Spleen (tissue), 11 donors: ENCODE results near the gene VEGFB. TPM values are rescaled to one million over a fixed set of nuclear protein-coding genes. Genes with fewer than 3 reads are reported as not detected.

ENCODE experiments used
- DNase-seq: peaks from one replicate; pipeline ENCODE4 v3.0.0-alpha.2; 2020
- H3K27ac ChIP-seq, 8 donors: fragments of 200-600 bp; sonication (generic) in 7 of 8; 1 replicate in 4 of 8; 2 replicates in 4 of 8; pipeline versions ENCODE4 v1.5.0 to v1.8.0; 2016 to 2021; ENCODE audit warnings: inconsistent platforms in 4 of 8, mild to moderate bottlenecking in 4 of 8, moderate library complexity in 1 of 8
- H3K27me3 ChIP-seq, 7 donors: fragments of 200-600 bp; sonication (generic) in 6 of 7; replicated peaks in 1 of 7; 1 replicate in 4 of 7; 2 replicates in 3 of 7; pipeline versions ENCODE4 v1.5.0 to v1.8.0; 2016 to 2021; ENCODE audit warnings: inconsistent platforms in 3 of 7, mild to moderate bottlenecking in 1 of 7
- H3K36me3 ChIP-seq, 6 donors: fragments of 200-600 bp; sonication (generic) in 5 of 6; 1 replicate in 4 of 6; 2 replicates in 2 of 6; pipeline versions ENCODE4 v1.5.0 to v1.8.0; 2016 to 2021; ENCODE audit warnings: inconsistent platforms in 2 of 6
- H3K4me1 ChIP-seq, 6 donors: fragments of 200-600 bp; sonication (generic) in 5 of 6; 1 replicate in 3 of 6; 2 replicates in 3 of 6; pipeline versions ENCODE4 v1.5.0 to v1.8.0; 2016 to 2021; ENCODE audit warnings: inconsistent platforms in 3 of 6
- H3K4me3 ChIP-seq, 8 donors: fragments of 200-600 bp; sonication (generic) in 7 of 8; 1 replicate in 4 of 8; 2 replicates in 4 of 8; pipeline versions ENCODE4 v1.5.0 to v1.8.0; 2016 to 2021; ENCODE audit warnings: inconsistent platforms in 4 of 8, mild to moderate bottlenecking in 4 of 8, moderate library complexity in 2 of 8
- H3K9me3 ChIP-seq, 8 donors: fragments of 200-600 bp; sonication (generic) in 7 of 8; 1 replicate in 4 of 8; 2 replicates in 4 of 8; pipeline versions ENCODE4 v1.5.0 to v1.8.0; 2016 to 2021; ENCODE audit warnings: inconsistent platforms in 4 of 8
- POLR2A ChIP-seq, 3 donors: fragments of 450-650 bp; IDR thresholded peaks; one replicate each; pipeline ENCODE4 v1.5.1; 2017; ENCODE audit warnings: antibody characterized with exemption in 3 of 3, mild to moderate bottlenecking in 1 of 3
- POLR2AphosphoS5 ChIP-seq, 3 donors: sonication (generic); formaldehyde crosslinking; IDR thresholded peaks; one replicate each; pipeline ENCODE4 v1.5.1; 2017; ENCODE audit warnings: antibody characterized with exemption in 3 of 3
- WGBS, 5 donors: extraction: QIAGEN DNeasy Blood & Tissue Kit in 3 of 5; methylation state at CpG; one replicate each; pipeline versions ENCODE4 v1.1.5 to v1.1.7; 2013 to 2018; 5-methylcytosine and 5-hydroxymethylcytosine counted together
- intact Hi-C: fragments of 100-400 bp; cut with DNase I; formaldehyde crosslinking; loops from one replicate; pipeline ENCODE4 v1.15.0; 2023; ENCODE audit warnings: low total_unique reads
- polyA plus RNA-seq, 3 donors: library from polyadenylated mRNA; stranded (reverse); fragments of 200-250 nt; gene quantifications; one replicate each; pipeline ENCODE4 v1.2.1, GENCODE V29; 2013
- total RNA-seq, 7 donors: library from RNA; depleted of rRNA in 3 of 7; stranded (reverse); fragments of >200 nt in 3 of 7; fragmentation: NEBNext Ultra II Directional in 4 of 7; extraction: Animal tissue kit (Norgen Biotek cat#: 25700) in 4 of 7; gene quantifications; one replicate each; pipeline versions ENCODE4 v1.1.0 to v1.2.1, GENCODE V29; 2016 to 2021
- TF ChIP-seq, protein P1 (sequence below), 11 experiments: fragments of 200-600 bp in 7 of 11; fragments of 450-650 bp in 4 of 11; sonication (generic) in 4 of 11; IDR thresholded peaks in 8 of 11; conservative IDR thresholded peaks in 3 of 11; 1 replicate in 7 of 11; 2 replicates in 4 of 11; pipeline versions ENCODE4 v1.4.0 to v1.8.0; 2016 to 2021; ENCODE audit warnings: antibody characterized with exemption in 11 of 11, inconsistent platforms in 4 of 11, mild to moderate bottlenecking in 1 of 11
- donor health status: healthy with polysubstance abuse.
- donor health status: DM: no; HTN: no; CAD: no; lungs with moderate emphysema.
- donor health status: DM: no; HTN: no; CAD: no.
- donor health status: Bipolar disorder and iron deficiency.
- donor health status: healthy.
- donor health status: DM: no; HTN: no; CAD: no.
- donor health status: DM: yes; HTN: yes; CAD: no.

Gene VEGFB
- total and polyA plus RNA-seq, 10 donors = 38.3 to 103 (median 84.4) TPM

DNA sequence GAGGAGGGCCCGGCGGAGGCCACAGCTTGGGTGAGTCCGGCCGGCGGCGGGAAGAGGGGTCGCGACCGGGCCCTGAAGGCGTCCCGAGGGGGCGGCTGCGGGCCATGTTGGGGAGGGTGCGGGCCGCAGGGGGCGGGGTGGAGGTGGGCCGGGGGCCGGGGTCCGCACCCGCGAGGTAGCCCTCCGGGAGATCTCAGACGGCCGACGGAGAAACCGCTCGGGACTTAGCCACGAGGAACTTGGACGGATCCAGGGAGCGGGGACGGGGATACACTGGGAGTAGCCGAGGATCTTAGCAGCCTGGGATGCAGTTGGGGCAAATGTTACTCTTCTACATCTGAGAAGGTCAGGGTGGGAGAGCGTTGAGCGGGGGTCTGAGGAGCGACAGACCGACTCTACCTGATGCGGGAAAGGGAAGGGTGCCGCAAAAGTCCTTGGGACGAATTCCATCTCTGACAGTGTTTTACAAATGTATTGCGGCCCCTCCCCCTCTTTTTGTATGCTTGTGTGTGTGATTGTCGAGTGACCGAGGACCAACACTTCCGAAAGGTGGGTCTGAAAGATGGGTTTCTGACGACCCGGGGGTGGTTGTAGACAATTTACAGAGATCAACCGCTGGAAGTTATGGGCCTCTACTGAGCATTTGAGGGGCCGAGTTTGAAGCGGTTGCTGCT is 47.8 kb upstream of the VEGFB start:
- Histone ChIP-seq H3K27me3 (no peaks in the 10 kb centered on the region), H3K27ac (no peak overlapping the region), H3K9me3 (no peaks in the 10 kb centered on the region), H3K36me3 (peaks cover 0 to 31% (median 0%) of the 10 kb centered on the region in 6 donors), H3K4me3 (no peak overlapping the region), H3K4me1 (peaks cover 28 to 44% (median 36%) of the 10 kb centered on the region in 6 donors)
- intact Hi-C loops = no loop called here
- DNase-seq = no peak
- TF ChIP-seq POLR2A (IDR thresholded peaks at IDR 0.05) = no peak
- TF ChIP-seq, protein P1, sequence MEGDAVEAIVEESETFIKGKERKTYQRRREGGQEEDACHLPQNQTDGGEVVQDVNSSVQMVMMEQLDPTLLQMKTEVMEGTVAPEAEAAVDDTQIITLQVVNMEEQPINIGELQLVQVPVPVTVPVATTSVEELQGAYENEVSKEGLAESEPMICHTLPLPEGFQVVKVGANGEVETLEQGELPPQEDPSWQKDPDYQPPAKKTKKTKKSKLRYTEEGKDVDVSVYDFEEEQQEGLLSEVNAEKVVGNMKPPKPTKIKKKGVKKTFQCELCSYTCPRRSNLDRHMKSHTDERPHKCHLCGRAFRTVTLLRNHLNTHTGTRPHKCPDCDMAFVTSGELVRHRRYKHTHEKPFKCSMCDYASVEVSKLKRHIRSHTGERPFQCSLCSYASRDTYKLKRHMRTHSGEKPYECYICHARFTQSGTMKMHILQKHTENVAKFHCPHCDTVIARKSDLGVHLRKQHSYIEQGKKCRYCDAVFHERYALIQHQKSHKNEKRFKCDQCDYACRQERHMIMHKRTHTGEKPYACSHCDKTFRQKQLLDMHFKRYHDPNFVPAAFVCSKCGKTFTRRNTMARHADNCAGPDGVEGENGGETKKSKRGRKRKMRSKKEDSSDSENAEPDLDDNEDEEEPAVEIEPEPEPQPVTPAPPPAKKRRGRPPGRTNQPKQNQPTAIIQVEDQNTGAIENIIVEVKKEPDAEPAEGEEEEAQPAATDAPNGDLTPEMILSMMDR (IDR thresholded peaks at IDR 0.05 in 8 of 11, conservative IDR thresholded peaks at IDR 0.05 in 3 of 11) = no peak
- no peak for TF ChIP-seq POLR2AphosphoS5 (IDR thresholded peaks at IDR 0.05)
- 1% methylated on average over 23 to 48 of the region's 48 CpGs for WGBS, 5 donors

DNA sequence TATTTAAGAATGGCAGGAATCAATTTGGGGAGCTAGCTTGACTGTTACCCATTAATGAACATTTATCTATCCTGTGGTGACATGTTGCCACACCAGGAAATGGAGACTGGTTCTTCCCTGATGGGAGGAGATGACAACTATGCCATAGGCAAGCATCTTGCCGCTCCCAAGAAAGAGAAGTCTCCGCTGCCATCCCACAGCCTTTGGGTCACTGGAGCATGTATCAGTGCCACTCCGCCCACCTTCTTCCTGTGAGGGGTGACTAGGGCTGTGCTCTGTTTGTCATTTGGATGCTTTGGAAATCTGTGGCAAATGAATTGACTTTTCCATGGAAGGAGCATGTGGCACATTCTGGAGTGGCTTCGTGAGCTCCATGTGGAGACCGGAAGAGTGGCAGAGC is 42.0 kb upstream of the VEGFB start:
- Histone ChIP-seq H3K27me3 (no peaks in the 10 kb centered on the region), H3K9me3 (no peaks in the 10 kb centered on the region), H3K4me1 (peaks cover 0 to 25% (median 3%) of the 10 kb centered on the region in 6 donors), H3K27ac (no peak overlapping the region), H3K4me3 (no peak overlapping the region), H3K36me3 (peaks cover 6 to 88% (median 48%) of the 10 kb centered on the region in 6 donors)
- 76 to 89% (median 85%) methylated on average over 5 of the region's 5 CpGs for WGBS, 5 donors
- TF ChIP-seq, protein P1 (IDR thresholded peaks at IDR 0.05 in 8 of 11, conservative IDR thresholded peaks at IDR 0.05 in 3 of 11) = no peak
- TF ChIP-seq POLR2AphosphoS5 (IDR thresholded peaks at IDR 0.05) (no peak), POLR2A (IDR thresholded peaks at IDR 0.05) (no peak)
- intact Hi-C loops = no loop called here
- no peak for DNase-seq

DNA sequence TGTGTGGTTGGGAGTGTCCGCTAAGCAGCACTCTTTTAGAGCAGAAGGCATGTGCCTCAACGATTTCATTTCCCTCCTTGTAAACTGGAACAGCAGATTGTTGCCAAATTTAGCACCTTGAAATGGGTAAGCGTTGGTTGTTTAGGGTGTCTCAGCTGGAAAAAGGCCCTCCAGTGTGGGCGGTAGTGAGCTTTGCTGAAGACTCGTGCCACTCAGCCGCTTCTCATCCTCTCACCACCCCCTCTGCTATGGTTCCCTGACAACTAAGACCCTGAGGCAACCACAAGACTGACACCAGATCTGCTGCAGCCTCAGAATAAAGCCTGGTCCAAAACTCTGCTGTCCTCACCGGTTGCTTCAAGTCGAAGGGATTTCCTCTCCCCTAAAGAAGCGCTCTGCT is 37.8 kb upstream of the VEGFB start:
- intact Hi-C loops = no loop called here
- TF ChIP-seq, protein P1 (IDR thresholded peaks at IDR 0.05 in 8 of 11, conservative IDR thresholded peaks at IDR 0.05 in 3 of 11) = no peak
- no peak for DNase-seq
- Histone ChIP-seq H3K4me1 (no peaks in the 10 kb centered on the region), H3K4me3 (no peak overlapping the region), H3K27me3 (no peaks in the 10 kb centered on the region), H3K36me3 (peaks cover 6 to 99% (median 89%) of the 10 kb centered on the region in 6 donors), H3K9me3 (no peaks in the 10 kb centered on the region), H3K27ac (no peak overlapping the region)
- WGBS, 5 donors = 79 to 85% (median 80%) methylated on average over 9 of the region's 9 CpGs

DNA sequence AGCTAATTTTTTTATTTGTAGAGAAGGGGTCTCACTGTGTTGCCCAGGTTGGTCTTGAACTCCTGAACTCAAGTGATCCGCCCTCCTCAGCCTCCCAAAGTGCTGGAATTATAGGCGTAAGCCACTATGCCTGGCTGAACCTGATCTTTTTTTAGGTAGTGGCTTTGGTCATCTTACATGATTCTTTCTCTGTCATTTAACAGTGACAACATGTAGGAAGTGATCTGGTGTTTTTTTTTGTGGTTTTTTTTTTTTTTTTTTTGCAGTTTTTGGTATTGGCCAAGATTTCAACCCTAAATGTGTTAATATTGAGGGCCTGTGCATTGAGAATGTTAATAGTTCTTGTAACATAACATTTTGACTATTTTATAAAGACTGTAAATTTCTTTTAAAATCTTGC is 35.9 kb upstream of the VEGFB start:
- DNase-seq = no peak
- H3K4me3 ChIP-seq = no peak overlapping the region
- H3K4me1 ChIP-seq = no peaks in the 10 kb centered on the region
- H3K9me3 ChIP-seq = no peaks in the 10 kb centered on the region
- H3K27ac ChIP-seq = peak overlapping the region in 2 of 8 donors; percentile 11 to 15
- whole genome bisulfite sequencing, 5 donors = 87 to 91% (median 90%) methylated on average over 2 of the region's 2 CpGs
- intact Hi-C loops = no loop called here
- no peaks in the 10 kb centered on the region for H3K27me3 ChIP-seq
- TF ChIP-seq, protein P1 (IDR thresholded peaks at IDR 0.05 in 8 of 11, conservative IDR thresholded peaks at IDR 0.05 in 3 of 11) = no peak
- TF ChIP-seq POLR2AphosphoS5 (IDR thresholded peaks at IDR 0.05) (no peak), POLR2A (IDR thresholded peaks at IDR 0.05) (no peak)
- H3K36me3 ChIP-seq = peaks cover 6 to 100% (median 98%) of the 10 kb centered on the region in 6 donors
